AML-193 (cell line): ENCODE data around the gene MTOR.
A peak's percentile ranks its signal among the peaks of the same experiment; 100 is the strongest.
"Not testable (repeated sequence)": the region's sequence is repeated elsewhere in the genome, so short reads cannot be mapped to it uniquely, and the experiment has no call there.

Experiments used
- DNase-seq, 2 experiments: peaks; one replicate each; lab custom pipeline; 2025; lab: John Stamatoyannopoulos, UW

The MTOR gene

GRCh38 chr1:11262171-11263049 is at the start of gene MTOR:
Gene MTOR, minus strand, starts transcription at chr1:11262551. Its CDS starts 3,142 bp downstream, at chr1:11259409.
- DNase-seq = peak; percentile 99

DNA sequence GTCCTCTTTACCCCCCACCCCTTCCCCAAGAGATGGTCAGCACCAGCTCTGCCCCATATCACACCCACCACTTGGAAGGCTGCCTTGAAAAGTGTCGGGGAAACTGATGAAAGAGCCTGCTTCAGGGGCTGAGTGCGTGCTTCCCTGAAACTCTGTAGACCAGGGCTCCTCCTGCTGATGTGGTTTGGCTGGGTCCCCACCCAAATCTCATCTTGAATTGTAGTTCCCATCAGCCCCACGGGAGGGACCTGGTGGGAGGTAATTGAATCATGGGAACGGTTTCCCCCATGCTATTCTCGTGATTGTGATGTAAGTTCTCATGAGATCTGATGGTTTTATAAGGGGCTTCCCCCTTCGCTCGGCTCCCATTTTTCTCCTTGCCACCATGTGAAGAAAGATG is 47.0 kb upstream of the MTOR start:
- no peak for DNase-seq

- no peak for DNase-seq
Measured at GRCh38 chr1:11308699-11309224, 46.4 kb upstream of the MTOR start.

DNA sequence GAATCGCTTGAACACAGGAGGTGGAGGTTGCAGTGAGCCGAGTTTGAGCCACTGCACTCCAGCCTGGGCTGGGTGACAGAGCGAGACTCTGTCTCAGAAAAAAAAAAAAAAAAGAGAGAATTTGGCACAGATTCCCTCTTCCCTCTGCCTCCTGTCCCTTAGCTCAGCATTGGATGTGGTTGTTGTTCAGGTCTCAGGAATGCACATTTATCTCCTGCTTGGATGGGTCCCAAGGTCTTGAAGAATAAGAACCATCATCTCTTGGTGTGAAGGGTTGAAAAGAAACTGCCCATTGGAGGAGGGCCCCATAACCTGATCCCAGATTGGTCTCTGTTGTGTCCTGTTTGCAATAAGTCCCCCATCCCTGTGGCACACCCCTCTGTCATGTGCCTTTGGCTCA is 45.5 kb upstream of the MTOR start:
- no peak for DNase-seq

DNA sequence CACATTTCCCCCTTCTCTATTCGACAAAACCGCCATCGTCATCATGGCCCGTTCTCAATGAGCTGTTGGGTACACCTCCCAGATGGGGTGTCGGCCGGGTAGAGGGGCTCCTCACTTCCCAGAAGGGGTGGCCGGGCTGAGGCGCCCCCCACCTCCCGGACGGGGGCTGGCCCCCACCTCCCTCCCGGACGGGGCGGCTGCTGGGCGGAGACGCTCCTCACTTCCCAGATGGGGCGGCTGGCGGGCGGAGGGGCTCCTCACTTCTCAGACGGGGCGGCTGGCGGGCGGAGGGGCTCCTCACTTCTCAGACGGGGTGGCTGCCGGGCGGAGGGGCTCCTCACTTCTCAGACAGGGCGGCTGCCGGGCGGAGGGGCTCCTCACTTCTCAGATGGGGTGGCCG is 43.2 kb upstream of the MTOR start:
- DNase-seq = not testable (repeated sequence)

GRCh38 chr1:11302366-11302765 is 40.0 kb upstream of the MTOR start:
- no peak for DNase-seq

DNA sequence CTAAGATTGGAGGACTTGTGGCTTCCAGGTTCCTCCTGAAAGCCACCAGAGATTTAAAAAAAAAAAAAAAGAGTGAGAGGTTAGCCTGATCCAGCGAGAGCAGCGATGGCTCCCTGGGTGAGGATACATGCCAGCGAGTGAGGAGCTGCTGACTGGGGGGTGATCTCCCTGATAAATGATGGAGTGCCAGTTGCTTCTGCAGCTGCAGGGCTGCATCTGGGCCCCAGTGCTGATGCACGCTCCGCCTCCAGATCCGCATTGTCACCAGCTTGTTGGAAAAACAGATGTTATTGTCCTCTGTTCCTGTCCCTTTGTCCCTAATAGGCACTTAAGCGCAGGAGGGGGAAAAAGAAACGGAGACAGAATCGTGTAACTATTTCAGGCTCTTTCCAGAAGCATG is 39.2 kb upstream of the MTOR start:
- DNase-seq = no peak

DNA sequence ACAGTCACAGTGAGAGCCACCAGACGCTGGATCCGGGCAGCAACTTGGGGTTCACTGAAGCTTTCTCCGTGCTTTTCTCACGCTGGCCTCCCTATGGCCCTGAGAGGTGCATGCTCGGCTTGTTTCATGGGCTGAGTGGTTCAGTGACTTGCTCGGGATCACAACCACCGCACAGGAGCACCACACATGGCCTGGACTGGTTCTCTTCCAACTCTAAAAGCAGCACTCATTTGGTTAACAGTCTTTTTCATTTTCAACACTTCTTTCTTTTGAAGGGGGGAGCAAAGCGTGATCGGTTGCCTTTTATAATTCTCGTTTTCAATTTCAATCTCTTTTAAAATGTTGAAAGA is 36.8 kb upstream of the MTOR start:
- no peak for DNase-seq

- DNase-seq = no peak
Measured at GRCh38 chr1:11298390-11299224, 36.3 kb upstream of the MTOR start.

DNA sequence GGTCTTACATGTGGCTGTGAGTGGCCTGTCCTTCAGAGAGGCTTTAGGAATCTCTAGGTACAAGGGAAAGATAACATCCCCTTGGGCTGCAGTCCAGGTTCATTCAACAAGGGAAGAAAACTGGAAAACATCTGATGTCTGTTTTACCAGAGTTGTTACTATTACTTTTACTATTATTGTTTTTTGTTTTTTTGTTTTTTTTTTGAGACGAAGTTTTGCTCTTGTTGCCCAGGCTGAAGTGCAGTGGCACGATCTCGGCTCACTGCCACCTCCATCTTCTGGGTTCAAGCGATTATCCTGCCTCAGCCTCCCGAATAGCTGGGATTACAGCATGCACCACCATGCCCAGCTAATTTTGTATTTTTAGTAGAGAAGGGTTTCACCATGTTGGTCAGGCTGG is 35.4 kb upstream of the MTOR start:
- DNase-seq = not testable (repeated sequence)

GRCh38 chr1:11295905-11296304 is 33.6 kb upstream of the MTOR start:
- DNase-seq = no peak

GRCh38 chr1:11294951-11295350 is 32.6 kb upstream of the MTOR start:
- no peak for DNase-seq

- DNase-seq = no peak
Measured at GRCh38 chr1:11293856-11294255, 31.5 kb upstream of the MTOR start.

DNA sequence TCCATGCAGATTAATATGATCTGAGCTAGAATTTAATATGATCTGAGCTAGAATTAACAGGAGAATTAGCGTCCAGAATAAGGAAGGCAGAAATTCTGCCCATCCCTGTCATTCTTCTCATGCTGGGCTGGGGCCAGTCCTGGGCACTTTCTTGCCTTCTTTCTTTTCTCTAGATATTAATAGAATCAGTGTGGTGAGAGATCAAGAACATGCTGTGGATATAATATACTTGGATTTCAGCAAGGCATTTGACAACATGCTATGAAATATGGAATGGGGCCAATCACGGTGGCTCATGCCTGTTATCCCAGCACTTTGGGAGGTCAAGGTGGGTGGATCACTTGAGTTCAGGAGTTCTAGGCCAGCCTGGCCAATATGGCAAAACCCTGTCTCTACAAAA is 28.7 kb upstream of the MTOR start:
- no peak for DNase-seq

GRCh38 chr1:11289064-11289463 is 26.7 kb upstream of the MTOR start:
- no peak for DNase-seq

- DNase-seq = no peak
Measured at GRCh38 chr1:11286735-11287410, 24.5 kb upstream of the MTOR start.

DNA sequence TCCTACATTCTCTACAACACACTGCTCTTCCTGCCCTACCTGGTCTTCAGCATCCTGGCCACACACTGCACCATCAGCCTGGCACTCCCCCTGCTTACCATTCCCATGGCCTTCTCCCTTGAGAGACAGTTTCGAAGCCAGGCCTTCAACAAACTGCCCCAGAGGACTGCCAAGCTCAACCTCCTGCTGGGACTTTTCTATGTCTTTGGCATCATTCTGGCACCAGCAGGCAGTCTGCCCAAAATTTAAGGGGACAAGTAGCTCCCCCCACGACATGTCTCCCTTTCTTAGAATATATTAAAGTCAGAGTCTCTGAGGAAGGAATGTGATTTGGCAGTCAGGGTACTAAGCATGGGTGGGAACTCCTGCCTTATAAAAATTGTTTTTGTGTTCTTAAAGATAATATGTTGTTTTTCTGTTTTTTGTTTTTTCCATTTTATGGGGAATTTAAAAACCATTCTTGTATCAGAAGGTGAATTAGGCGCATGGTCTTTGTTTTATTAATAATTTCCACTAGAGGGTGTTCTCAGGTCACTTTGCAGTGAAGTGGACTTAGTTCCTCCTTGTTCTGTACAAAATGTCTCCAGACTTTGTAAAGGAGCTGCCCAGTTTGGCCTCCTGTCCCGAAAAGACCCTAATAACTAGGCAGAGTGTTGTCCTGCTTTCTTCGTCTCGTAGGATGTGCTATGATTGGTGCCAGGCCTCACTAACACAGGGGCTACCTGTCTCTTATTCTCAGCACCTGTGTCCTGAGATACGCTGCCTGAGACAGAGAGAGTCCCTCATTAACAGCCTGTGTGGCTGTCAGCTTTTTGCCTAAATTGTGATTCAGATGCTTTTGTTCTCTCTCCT is 23.8 kb upstream of the MTOR start:
- peak; percentile 12 to 45 for DNase-seq

DNA sequence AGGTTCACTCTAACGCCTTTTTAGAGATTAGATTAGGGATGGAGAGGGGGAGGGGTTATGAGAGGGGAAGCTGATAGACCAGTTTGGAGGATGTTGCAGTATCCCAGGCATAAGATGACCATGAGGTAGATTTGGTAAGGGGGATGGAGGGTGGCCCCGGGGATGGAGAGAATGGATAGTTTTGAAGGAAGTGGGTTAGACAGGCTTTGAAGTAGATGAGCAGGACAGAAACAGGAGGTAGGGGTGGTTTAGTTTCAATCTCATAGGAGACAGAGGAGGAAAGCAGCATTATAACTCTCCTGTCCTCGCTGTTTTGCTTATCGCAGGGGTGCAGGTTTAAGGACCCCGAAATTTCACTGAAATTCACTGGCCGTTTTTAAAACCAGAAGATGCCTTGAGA is 22.4 kb upstream of the MTOR start:
- DNase-seq = no peak

GRCh38 chr1:11283151-11283550 is 20.8 kb upstream of the MTOR start:
- no peak for DNase-seq

- DNase-seq = no peak
Measured at GRCh38 chr1:11281518-11282331, 19.4 kb upstream of the MTOR start.
